AG10803 (cell line): ENCODE measurements around the gene MRPL49.

Experiments used
- DNase-seq: peaks from one replicate; pipeline ENCODE4 v3.0.0; 2010; ENCODE audit warnings: low read depth
- H3K4me3 ChIP-seq: 2 replicates; pipeline ENCODE4 v1.5.1; 2011; ENCODE audit warnings: mild to moderate bottlenecking, low read length, control low read depth
- CTCF ChIP-seq: conservative IDR thresholded peaks from 2 replicates; pipeline ENCODE4 v1.5.1; 2011; ENCODE audit warnings: mild to moderate bottlenecking, low read length, control low read depth, inconsistent platforms

Gene MRPL49

GRCh38 chr11:65127473-65128181, 5.5 kb downstream of the MRPL49 start:
- TF ChIP-seq CTCF, result no peak
- no peak overlapping the region for H3K4me3 ChIP-seq
- no peak for DNase-seq

GRCh38 chr11:65128182-65129145, 6.3 kb downstream of the MRPL49 start:
- H3K4me3 ChIP-seq, result no peak overlapping the region
- no peak for TF ChIP-seq CTCF
- DNase-seq, result no peak

DNA sequence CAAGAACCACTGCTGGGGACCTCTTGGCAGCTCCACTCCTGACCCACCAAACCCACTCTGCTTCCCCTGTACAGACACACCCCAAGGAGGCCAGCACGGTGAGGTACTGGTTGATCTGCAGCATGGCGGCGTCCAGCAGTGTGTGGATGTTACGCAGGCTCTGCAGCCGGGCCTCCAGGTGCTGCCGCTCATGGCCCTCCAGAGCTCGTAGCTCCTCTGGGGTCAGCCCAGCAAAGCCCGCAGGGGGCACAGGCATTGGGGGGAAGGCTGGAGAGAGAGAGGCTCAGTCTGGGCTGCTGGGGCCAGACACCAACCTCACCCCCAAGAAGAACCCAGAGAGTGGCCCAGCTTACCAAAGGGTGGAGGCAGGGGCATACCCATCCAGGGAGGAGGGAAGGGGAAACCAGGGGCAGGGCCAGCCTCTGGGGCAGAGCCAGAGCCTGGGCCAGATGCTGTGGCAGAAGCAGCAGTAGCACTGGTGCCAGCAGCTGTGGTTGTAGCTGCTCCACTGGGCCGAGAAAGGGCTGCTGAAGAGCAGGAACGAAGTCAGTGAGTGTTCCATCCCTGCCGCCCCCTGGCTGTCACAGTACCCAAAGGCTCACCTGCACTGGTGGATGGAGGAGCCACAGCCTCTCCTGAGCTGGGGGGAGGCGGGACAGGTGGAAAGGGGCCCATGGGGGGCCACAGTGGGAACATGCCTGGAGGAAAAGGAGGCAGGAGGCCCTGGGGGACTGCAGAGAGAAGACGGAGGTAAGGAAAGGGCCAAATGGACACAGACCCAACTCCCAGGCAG, 7.7 kb downstream of the MRPL49 start:
- DNase-seq, result no peak
- H3K4me3 ChIP-seq, result no peak overlapping the region
- no peak for TF ChIP-seq CTCF

GRCh38 chr11:65130631-65131416, 8.7 kb downstream of the MRPL49 start:
- TF ChIP-seq CTCF, result no peak
- DNase-seq, result no peak
- no peak overlapping the region for H3K4me3 ChIP-seq

DNA sequence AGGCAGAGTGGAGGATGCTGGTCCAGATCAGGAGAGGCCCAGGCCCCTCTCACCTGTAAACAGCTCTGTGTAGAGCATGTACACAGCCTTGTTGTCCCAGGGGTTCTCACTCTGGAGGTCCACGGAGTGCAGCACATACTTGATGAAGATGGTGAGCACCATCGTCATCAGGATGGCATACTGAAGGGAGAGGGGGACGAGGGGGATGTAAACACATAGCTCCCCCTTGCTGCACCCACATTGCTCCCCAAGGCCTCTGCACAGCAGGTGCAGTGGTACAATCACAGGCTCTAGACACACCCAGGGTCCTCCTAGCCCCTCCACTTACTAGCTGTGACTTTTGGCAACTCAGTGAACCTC, 9.3 kb downstream of the MRPL49 start:
- H3K4me3 ChIP-seq, result no peak overlapping the region
- TF ChIP-seq CTCF, result no peak
- DNase-seq, result no peak

DNA sequence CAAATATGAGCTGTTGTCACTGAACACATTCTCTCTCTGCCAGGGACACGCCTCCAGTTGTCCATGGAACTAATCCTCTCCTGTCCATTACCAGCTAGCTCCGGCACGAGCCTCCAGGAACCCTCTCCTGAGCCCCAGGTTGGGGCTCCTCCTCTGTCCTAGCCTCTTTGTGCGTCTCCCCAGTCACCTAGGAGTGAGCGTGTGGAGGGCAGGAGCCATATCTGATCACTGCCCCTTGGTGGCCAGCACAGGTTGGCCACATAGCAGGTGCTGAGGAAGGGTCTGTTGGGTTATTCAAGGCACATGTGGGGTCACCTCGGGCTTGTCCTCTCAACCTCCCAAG, 9.7 kb downstream of the MRPL49 start:
- TF ChIP-seq CTCF, result no peak
- DNase-seq, result no peak
- no peak overlapping the region for H3K4me3 ChIP-seq
